LHCN-M2 (cell line): Measurements from ENCODE around the gene FBRSL1. TPM values are rescaled to one million over a fixed set of nuclear protein-coding genes. Genes with fewer than 3 reads are reported as not detected.
"Not testable (repeated sequence)": the region's sequence is repeated elsewhere in the genome, so short reads cannot be mapped to it uniquely, and the experiment has no call there.

ENCODE experiments used
- DNase-seq: peaks from one replicate; pipeline ENCODE4 v3.0.0-alpha.2; 2012; ENCODE audit warnings: low read depth
- polyA plus RNA-seq: library from polyadenylated mRNA; unstranded; fragments of >200 nt; gene quantifications from one replicate; pipeline ENCODE4 v1.2.1, GENCODE V29; 2012; ENCODE audit warnings: missing spikeins
- total RNA-seq: library from RNA; depleted of rRNA; stranded (reverse); fragments of >200 nt; gene quantifications from 2 replicates; pipeline ENCODE4 v1.2.3, GENCODE V29; 2014; rRNA removed

Gene FBRSL1
- 6.1 and 12.0 TPM in 2 replicates for total RNA-seq
- polyA plus RNA-seq: 6.5 TPM

DNA sequence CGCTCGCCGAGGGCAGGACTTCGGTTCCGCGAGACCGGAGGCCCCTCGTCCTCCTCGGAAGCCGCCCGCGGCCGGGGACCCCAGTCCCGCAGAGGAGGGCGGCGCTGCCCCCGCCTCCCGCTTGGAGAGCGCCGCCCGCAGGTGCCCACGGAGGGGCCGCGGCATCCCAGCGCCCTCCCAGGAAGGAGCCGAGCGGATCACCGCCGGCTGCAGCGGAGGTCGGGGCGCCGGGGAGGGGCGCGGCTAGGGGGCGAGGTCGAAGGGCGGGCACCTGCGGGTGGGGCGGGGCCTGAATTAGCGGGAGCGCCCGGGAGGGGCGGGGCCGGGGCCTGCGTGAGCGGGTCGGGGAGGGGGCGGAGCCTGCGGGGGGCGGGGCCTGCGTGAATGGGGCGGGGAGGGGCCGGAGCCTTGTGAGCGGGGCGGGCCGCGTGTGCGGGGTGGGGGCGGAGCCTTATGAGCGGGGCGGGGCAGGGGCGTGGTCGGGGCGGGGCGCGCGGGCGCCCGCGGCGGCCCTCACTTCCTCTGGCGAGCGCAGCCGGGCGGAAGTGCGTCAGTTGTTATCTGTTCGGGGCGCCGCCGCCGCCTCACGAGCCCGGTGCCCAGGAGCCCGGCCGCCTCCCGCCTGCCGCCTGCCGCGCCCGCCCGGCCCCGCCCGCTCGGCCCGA is at the start of gene FBRSL1:
Gene FBRSL1 (plus strand): TSS at position 550 of the 665 bp plus-strand sequence.
- peak; percentile 74 for DNase-seq

DNA sequence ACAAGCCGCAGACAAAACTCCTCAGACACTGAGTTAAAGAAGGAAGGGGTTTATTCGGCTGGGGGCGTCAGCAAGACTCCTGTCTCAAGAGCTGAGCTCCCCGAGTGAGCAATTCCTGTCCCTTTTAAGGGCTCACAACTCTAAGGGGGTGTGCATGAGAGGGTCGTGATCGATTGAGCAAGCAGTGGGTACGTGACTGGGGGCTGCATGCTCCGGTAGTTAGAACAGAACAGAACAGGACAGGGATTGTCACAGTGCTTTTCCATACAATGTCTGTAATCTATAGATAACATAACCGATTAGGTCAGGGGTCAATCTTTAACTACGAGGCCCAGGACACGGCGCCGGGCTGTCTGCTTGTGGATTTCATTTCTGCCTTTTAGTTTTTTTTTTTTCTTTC is 49.5 kb upstream of the FBRSL1 start:
- DNase-seq: not testable (repeated sequence)

DNA sequence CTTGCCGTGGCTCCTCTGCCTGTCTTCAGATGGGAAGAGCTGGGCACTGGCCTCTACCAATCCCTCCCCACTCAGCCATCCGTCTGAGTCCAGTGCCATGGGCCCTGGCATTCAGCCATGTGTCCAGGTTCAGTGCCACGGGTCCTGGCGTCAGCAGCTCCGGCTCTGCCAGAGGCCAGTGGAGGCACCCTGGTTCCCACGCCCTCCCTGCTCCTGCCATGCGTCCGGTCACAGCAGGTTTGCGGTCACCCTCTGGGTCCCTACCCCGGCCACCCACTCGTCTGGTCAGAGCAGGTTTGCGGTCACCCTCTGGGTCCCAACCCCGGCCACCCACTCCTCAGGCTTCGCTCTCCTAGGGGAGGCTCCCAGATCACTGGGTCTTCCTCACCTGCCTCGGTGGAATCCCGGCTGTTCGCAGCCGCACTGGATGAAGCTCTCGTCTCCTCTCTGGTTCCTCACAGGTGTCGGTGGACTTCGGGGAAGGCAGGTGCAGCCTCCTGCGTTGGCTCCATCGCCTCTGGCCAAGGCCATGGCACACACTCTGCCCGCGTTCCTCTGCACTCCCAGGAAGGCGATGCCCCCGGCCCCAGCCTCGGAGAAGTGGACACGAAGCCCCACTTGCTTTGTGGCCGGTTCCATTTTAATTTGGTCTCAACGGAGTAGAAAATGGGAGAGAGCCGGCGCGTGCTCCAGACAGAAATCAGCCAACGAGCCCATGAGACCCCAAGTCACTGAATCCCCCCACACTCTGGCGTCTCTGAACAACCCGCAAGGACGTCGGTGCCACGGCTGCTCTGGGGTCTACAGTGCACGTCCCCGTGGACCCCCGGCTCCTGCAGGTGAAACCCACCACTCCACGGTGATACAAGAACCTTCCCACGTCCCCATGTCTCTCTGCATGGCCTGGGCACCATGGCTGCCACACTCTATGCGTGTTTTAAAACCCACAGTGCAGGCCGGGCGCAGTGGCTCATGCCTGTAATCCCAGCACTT is 47.8 kb upstream of the FBRSL1 start:
- DNase-seq: no peak

DNA sequence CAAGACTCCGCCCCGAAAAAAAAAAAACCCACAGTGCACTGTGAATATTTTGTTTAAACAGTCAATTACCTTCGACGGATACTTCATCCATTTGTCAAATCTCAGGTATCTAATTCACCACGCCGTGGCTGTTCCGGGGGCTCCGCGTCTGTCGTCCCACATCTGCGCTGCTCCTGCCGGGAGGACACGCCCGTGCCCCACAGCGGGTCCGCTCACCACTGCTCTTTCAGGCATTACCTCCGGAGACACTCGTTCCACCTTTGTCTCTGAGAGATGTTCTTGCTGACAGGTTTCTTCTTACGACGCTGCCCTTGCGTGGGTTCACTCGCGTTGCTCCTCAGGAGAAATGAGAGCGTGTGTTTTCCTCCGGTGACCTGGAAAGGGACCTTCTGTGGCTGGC is 46.9 kb upstream of the FBRSL1 start:
- no peak for DNase-seq

DNA sequence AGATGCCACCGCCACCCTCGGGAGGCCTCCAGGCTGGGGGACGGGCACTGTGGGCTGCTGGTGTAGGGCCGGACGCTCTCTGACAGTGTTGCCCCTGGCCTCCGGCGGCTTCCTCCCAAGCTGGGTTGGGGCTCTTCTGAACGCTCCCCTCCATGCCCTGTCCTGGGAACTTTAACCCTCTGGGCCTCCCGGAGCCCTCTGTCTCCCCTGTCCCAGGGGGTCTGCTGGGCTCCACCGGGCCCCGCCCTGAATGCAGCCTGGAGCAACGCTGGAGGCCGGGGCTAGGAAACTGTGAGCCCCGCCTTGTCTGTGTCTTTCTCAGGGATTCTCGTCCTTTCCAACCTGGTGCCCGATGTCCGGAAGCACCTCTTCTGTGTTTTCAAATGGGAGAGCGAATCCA is 45.7 kb upstream of the FBRSL1 start:
- no peak for DNase-seq

DNA sequence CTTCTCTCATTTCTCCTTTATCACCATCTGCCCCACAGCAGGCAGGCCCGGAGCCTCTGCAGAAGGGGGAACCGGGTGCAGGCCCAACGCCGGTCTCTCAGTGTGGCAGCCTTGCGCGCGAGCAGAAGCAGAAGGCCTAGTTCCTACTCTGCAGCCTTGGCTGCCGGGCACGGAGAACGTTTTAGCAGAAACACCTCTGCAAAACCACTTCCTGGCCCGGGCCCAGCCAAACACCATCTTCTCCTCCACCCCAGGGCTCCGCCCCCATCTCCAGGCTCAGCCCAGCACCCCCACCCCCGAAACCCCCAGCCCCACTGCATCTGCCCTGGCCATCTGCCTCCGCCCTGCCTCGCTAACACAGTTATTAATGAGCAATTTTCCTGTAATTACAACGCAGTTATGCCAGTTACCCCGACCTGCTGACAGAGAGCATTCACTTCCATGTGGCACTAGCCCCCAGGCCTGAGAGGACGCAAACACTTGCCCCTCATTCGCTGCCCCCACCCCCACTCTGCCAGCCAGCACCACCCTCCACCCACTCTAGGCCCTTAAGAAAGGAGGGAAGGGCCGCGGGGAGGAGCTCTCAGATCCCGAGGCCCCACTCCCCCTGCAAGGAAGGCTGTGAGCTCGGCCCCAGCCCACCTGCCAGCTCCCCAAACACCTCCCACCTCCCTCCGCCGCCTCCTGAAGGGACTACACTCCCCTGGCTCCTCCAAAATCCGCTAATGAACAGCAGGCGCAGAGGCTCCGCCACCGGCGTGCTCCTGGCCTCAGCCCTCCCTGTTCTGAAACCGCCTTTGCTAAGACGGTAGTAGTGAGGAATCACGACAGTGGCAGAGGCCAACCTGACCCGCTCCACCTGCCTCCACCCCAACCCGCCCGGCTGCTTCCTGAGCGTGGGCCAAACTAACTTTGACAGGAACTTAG is 44.7 kb upstream of the FBRSL1 start:
- DNase-seq: no peak

DNA sequence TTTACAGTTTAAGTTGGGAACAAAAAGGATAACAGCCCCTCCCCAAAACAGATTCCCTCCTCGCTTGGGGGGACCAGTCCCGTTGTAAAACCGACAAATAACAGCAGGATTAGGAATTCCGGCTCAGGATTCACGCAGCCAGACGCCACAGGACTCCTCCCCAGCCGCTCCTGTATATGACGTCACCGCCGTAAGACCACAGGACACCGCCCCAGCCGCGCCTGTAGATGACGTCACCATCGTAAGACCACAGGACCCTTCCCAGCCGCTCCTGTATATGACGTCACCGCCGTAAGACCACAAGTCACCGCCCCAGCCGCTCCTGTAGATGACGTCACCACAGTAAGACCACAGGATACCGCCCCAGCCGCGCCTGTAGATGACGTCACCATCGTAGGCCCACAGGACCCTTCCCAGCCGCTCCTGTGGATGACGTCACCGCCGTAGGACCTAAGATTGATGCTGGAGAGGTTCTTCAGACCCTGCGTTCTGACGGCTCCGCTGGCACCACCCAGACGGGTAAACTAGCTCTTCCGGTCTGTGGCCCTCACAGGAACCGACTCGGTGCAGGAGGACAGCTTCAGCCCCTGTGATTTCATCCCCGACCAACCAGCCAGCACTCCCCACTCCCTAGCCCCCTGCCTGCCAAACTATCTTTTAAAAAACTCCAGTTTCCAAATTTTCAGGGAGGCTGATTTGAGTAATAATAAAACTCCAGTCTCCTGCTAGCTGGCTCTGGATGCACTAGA is 43.9 kb upstream of the FBRSL1 start:
- DNase-seq: no peak

DNA sequence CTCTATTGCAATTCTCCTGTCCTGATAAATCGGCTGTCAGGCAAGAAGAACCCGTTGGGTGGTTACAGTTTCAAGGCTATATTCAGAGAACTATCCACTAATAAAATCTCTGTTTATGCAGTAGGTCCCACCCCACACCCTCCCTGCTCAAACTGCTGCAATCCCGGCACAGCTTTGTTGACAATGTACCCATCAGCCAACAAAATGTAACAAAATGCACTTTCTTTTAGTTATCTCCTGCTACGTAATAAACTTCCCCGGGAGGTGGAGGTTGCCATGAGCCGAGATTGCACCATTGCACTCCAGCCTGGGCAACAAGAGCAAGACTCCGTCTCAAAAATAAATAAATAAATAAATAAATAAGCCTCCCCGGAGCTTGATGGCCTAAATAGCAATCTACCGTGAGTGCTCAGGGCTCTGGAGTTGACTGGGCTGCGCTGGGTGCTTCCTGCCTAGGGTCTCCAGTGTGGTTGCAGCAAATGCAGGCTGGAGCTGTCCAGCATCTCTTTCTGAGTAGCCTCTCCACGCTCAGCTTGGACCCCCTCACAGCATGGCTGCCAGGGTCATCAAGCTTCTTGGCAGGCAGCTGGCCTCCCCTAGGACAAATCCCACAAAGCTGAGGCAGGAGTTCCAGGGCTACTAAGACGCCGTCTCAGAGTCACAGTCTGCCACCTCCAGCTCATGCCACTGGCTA is 43.2 kb upstream of the FBRSL1 start:
- DNase-seq: no peak

DNA sequence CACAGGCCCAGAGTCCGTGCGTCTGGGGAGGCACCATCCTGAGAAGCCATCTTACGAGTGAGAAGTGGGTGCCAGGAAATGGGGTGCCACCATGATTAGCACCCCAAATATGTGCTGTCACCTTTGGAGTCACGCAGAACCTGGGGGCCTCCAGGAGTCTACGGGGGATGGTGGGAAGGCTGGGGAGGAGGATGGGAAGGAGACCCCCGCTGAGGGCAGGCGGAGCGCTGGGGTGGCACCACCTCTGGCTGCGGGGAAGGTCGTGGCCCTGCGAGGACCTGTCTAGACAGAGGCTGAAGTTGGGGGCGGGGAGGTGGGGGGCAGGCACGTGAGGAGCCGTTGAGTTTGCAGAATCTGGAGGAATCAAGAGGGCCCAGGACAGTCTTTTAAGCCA is 42.6 kb upstream of the FBRSL1 start:
- DNase-seq: no peak

DNA sequence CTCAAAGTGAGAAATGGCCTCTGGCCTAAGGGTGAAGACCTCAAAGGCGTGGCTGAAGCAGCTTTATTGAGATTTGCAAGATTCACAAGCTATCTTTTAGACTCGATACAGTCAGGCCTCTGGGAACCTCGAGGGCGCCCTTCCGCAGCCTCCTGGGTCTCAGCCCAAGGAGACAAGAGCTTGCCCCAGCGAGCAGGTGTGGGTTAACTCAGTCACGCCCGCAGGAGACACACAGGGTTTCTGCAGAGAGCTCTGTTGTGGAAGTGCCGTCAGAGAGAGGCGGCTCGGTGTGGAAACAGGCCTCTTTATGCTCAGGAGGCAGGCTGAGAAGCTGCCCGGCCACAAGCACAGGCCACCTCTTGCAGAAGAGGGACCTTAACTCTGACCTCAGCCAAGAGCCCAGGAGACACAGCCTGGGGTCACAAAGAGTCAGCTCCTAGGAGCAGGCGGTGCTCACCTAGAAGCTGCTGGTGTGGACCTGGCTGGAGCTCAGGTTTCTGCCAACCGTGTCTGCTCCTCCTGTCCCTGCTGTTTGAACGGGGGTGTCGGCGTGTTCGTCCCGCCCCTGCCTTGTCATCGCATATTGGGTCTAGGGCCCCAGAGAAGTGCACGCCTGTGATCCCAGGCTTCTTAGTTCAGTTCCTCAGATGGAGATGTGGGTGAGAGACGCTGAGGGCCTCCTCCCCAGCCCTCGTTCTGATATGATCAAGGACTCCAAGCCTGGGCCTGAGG is 42.1 kb upstream of the FBRSL1 start:
- DNase-seq: no peak

DNA sequence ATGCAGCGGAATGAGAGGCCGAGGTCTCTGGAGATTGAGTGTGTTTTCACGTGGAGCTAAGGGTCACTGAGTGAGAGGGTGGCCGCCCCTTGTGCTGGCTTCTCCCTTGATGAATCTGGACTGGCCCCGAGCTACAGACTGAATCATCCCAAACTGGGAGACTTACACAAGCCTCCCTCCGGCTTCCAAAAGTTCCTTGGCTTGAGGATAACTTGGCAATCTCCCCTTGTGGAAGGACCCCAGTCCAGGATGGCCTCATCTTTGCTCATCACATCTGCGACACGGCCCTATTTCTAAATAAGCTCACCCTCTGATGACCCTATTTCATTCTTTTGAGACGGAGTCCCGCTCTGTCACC is 41.5 kb upstream of the FBRSL1 start:
- DNase-seq: no peak

DNA sequence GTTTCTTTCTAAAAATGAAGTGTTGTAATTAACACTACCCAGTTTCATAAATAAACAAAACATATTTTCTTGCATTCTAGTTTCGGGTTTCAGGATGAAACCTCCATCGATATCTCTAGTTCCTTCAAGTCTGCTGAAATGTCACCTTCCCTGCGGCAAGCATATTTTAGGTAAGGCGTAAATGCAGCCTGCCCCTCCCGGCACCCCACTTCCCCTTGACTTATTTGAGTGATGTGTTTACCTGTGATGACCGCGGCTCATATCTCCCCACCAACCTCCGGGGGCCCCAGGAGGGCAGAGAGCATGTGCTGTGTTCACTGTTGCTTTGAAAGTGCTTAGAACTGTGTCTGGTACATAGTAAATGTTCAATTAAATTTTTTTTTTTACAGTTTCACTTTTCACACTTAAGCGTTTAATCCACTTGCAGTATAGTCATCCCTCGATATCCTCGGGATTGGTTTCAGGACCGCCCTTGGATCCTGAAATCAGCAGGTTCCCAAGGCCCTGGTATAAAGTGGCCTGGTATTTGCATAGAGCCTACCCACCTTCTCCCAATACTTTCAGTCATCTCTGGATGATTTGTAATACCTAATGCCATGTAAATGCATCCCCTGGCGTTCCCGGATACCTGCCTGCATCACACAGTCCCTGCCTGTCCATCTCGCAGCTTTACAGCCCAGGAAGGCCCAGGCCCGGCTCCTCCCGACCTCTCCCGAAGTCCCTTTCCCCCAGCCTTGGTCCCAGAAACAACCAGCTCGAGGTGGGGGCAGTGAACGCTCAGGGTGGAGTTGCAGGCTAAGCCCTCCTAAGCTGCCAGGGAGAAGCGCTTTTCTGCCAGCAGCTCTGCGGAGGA is 40.2 kb upstream of the FBRSL1 start:
- DNase-seq: no peak

DNA sequence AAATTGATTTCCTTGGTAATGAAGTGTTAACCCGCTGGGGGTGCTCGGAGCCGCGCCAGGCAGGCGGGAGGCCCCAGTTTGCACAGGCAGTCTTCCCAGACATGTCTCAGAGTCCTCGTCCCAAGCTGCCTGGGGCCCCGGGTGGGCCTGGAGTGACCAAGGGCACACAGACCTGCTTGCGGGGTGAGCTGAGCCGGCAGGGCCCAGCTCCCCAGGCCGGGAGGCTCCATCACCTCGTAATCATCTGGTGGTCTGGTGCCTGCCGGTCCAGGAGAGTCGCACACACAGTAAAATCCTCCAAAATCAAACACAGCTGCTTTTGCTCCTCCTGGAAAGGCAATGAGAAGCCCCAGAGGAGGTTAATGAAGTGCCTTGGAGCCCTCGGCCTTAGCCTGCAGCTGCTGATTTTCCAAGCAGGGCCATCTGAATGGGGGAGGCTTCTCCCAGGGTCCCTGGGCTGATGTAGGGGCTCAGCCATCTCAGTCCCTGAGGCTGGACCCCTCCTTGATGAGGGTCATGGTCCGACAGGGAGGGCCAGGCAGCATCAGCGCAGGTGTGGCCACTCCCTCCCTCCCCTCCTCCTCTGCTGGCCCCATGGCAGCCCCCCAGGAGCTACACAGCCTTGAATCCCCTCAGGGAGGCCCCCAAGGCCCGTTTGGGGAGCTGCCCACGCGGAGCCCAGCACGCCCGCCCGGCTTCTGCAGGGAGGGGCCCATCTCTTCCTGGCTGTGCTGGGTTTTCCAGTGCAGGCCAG is 39.4 kb upstream of the FBRSL1 start:
- DNase-seq: no peak

DNA sequence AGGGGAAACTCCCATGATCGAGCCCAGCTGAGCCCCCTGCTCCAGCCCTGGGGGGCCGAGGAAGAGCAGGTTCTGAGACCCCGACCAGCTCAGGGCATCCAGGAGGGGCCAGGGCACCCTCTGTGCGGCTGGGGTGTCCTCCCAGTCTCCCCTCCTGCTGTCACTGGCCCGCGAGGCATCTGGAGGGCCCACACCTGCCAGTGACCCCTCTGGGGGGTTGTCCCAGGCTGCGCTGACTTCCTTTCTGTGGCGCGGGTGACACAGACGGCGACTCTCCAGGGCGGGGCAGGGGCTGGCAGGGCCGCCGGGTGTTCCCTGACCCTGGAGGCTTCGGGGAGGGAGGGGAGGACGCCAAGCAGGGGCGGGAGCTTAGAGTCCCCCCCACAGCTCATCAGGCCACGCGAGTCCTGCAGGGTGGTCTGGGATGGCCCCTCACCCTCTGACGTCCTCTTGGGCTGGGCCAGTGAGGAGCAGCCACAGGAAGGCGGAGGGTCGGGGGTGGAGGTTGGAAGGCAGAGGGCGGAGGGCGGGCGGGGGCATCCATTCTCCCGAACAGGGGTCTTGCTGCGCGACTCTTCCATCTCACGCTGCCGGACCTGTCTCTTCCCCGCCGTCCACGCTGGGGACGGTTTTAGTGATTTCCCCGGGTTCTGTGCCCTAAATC is 38.6 kb upstream of the FBRSL1 start:
- no peak for DNase-seq

DNA sequence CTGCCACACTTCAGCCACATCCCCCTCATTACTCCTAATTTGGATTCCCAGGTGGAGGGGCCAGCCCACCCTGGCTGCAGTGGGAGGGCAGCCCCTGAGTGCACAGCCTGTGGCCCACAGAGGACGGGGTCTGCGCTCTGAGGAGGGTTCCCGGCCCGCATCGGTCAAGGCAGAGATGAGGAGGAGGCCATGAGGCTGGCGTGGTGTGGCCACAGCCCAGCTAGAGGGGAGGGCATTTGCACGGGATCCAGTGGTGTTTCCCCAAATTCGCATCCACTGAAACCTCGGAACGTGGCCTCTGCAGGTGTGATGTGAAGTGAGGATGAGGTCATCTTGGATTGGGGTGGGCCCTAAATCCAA is 38.1 kb upstream of the FBRSL1 start:
- DNase-seq: no peak

DNA sequence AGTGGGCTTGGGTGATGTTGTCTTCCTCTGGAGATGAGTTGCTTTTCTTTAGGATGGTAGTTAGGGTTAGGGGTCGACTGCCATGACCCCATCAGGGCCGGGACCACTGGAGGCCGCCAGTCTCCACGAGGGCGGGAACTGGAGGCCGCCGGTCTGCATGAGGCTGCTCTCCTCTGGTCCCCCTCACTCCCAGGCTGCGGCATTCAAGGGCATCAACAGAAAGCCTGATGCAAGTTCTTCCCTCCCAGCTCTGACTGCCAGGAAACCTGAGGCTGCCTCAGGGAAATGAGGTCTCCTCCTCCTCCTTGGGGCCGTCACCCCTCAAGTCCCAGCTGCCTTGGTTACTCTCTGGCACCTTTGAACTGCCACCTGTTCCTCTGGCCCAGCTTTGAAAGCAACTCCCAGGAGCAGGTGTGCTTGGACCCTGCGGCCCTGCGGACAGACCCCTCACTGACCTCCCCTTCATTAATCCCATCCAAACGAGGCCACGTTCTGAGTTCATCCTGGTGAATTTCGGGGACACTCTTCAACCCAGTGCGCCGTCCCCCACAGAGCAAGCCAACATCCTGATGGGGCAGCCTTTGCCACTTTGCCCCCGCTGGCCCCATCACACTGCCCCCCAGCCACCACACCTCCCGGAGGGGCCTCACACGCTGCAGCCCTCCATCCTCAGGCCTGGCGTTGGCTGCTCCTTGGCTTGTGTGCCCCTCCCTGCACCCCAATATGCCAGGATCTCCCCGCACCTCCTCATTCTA is 37.2 kb upstream of the FBRSL1 start:
- DNase-seq: no peak
